HepG2 (cell line): ENCODE measurements around the gene METTL25. TPM values are rescaled to one million over a fixed set of nuclear protein-coding genes. Genes with fewer than 3 reads are reported as not detected.
A peak's percentile ranks its signal among the peaks of the same experiment; 100 is the strongest.

Experiments used
- DNMT1 ChIP-seq: sonication (generic); formaldehyde crosslinking; IDR thresholded peaks from 2 replicates; pipeline ENCODE4 v1.5.1; 2020; ENCODE audit warnings: mild to moderate bottlenecking, missing genetic modification reagents
- KLF15 ChIP-seq: sonication (generic); formaldehyde crosslinking; IDR thresholded peaks from 2 replicates; pipeline ENCODE4 v1.8.1; 2023; ENCODE audit warnings: borderline replicate concordance, mild to moderate bottlenecking, inconsistent platforms, missing genetic modification reagents, mixed read lengths
- LBX2 ChIP-seq: sonication (generic); formaldehyde crosslinking; IDR thresholded peaks from 2 replicates; pipeline ENCODE4 v1.5.0; 2020; ENCODE audit warnings: missing genetic modification reagents, mild to moderate bottlenecking, borderline replicate concordance
- NAIF1 ChIP-seq: sonication (generic); formaldehyde crosslinking; IDR thresholded peaks from 2 replicates; pipeline ENCODE4 v1.5.0; 2020; ENCODE audit warnings: mild to moderate bottlenecking, missing genetic modification reagents, borderline replicate concordance
- PITX1 ChIP-seq: sonication (generic); formaldehyde crosslinking; IDR thresholded peaks from 2 replicates; pipeline ENCODE4 v1.5.1; 2020; ENCODE audit warnings: mild to moderate bottlenecking, missing genetic modification reagents
- PLSCR1 ChIP-seq: sonication (generic); formaldehyde crosslinking; IDR thresholded peaks from 2 replicates; pipeline ENCODE4 v1.5.0; 2020; ENCODE audit warnings: missing genetic modification reagents, mild to moderate bottlenecking, borderline replicate concordance
- PTBP1 ChIP-seq: fragments of 200-400 bp; formaldehyde crosslinking; IDR thresholded peaks from 2 replicates; pipeline ENCODE4 v1.6.1; 2018; ENCODE audit warnings: low read length, low read depth; ENCODE audit not compliant: poor library complexity, severe bottlenecking
- RBAK ChIP-seq: sonication (generic); formaldehyde crosslinking; IDR thresholded peaks from 2 replicates; pipeline ENCODE4 v1.5.1; 2020; ENCODE audit warnings: mild to moderate bottlenecking, missing genetic modification reagents
- RBFOX2 ChIP-seq: fragments of 200-400 bp; formaldehyde crosslinking; IDR thresholded peaks from 2 replicates; pipeline ENCODE4 v1.6.1; 2017; ENCODE audit warnings: low read depth, mild to moderate bottlenecking, low read length
- RERE ChIP-seq: IDR thresholded peaks from 2 replicates; pipeline ENCODE4 v1.6.1; 2016; ENCODE audit warnings: low read depth, missing genetic modification reagents, missing compliant biosample characterization
- SKI ChIP-seq: fragments of 450-650 bp; IDR thresholded peaks from one replicate; pipeline ENCODE4 v1.6.1; 2018; ENCODE audit warnings: mild to moderate bottlenecking; ENCODE audit not compliant: partially characterized antibody
- THYN1 ChIP-seq: sonication (generic); formaldehyde crosslinking; IDR thresholded peaks from 2 replicates; pipeline ENCODE4 v1.8.1; 2023; ENCODE audit warnings: low read depth, mild to moderate bottlenecking, moderate library complexity, missing genetic modification reagents, borderline replicate concordance
- TIGD3 ChIP-seq: sonication (generic); formaldehyde crosslinking; IDR thresholded peaks from 2 replicates; pipeline ENCODE4 v1.5.1; 2020; ENCODE audit warnings: mild to moderate bottlenecking, missing genetic modification reagents, borderline replicate concordance
- ZBTB20 ChIP-seq: sonication (generic); formaldehyde crosslinking; IDR thresholded peaks from 2 replicates; pipeline ENCODE4 v1.8.1; 2023; ENCODE audit warnings: missing genetic modification reagents, low read depth, mild to moderate bottlenecking, borderline replicate concordance
- ZC3H4 ChIP-seq: sonication (generic); formaldehyde crosslinking; IDR thresholded peaks from 2 replicates; pipeline ENCODE4 v1.4.0; 2020; ENCODE audit warnings: missing genetic modification reagents, borderline replicate concordance
- ZNF12 ChIP-seq: sonication (generic); formaldehyde crosslinking; IDR thresholded peaks from 2 replicates; pipeline ENCODE4 v1.5.0; 2020; ENCODE audit warnings: missing genetic modification reagents
- ZNF337 ChIP-seq: sonication (generic); formaldehyde crosslinking; IDR thresholded peaks from 2 replicates; pipeline ENCODE4 v1.5.1; 2020; ENCODE audit warnings: missing genetic modification reagents, low read depth, mild to moderate bottlenecking, borderline replicate concordance
- ZNF430 ChIP-seq: sonication (generic); formaldehyde crosslinking; IDR thresholded peaks from 2 replicates; pipeline ENCODE4 v1.9.0; 2021; ENCODE audit warnings: mild to moderate bottlenecking, missing genetic modification reagents
- ZNF781 ChIP-seq: sonication (generic); formaldehyde crosslinking; IDR thresholded peaks from 2 replicates; pipeline ENCODE4 v1.5.1; 2020; ENCODE audit warnings: borderline replicate concordance, mild to moderate bottlenecking, missing genetic modification reagents; ENCODE audit errors: not compliant biosample characterization
- polyA plus RNA-seq, 8 experiments: library from polyadenylated mRNA; depleted of rRNA in 3 of 8; stranded (reverse) in 7 of 8; unstranded in 1 of 8; fragments of >200 nt; fragmentation: Illumina TruSeq in 4 of 8; extraction: Trizol in 4 of 8; gene quantifications; 2 replicates each; pipeline versions ENCODE4 v1.2.1 to v1.2.3, GENCODE V29; 2011 to 2016; ENCODE audit warnings: low read depth in 4 of 8, missing spikeins in 1 of 8, mixed read lengths in 1 of 8; ENCODE audit not compliant: insufficient read depth in 1 of 8
- total RNA-seq, 5 experiments: library from RNA; depleted of rRNA; stranded (reverse); fragments of >200 nt; fragmentation: Illumina TruSeq; extraction: Trizol; gene quantifications; 2 replicates each; pipeline ENCODE4 v1.2.3, GENCODE V29; 2016; ENCODE audit warnings: low read depth in 1 of 5
- TF ChIP-seq, protein P1 (sequence below): sonication (generic); formaldehyde crosslinking; IDR thresholded peaks from 2 replicates; pipeline ENCODE4 v1.4.0; 2020; ENCODE audit warnings: missing genetic modification reagents

Gene METTL25
- total and polyA plus RNA-seq, 2 of the 13 experiments (the other 11 are each of a cell fraction or from before 2014, with no cell fraction given), result 2.2 to 7.8 TPM

- TF ChIP-seq RBAK (CRISPR knock-in tag) (no peak), ZC3H4 (no peak), TIGD3 (CRISPR knock-in tag) (no peak), ZBTB20 (CRISPR knock-in tag) (no peak), LBX2 (CRISPR knock-in tag) (no peak), RERE (CRISPR knock-in tag) (no peak), SKI (no peak), THYN1 (no peak), KLF15 (CRISPR knock-in tag) (no peak), NAIF1 (CRISPR knock-in tag) (no peak), ZNF781 (CRISPR knock-in tag) (no peak), RBFOX2 (no peak), PITX1 (CRISPR knock-in tag) (peak; percentile 25; the same call in 1 of the 2 replicates), PLSCR1 (CRISPR knock-in tag) (no peak), ZNF12 (no peak), DNMT1 (CRISPR knock-in tag) (no peak), PTBP1 (no peak), ZNF337 (no peak), ZNF430 (CRISPR knock-in tag) (no peak)
- TF ChIP-seq, protein P1, sequence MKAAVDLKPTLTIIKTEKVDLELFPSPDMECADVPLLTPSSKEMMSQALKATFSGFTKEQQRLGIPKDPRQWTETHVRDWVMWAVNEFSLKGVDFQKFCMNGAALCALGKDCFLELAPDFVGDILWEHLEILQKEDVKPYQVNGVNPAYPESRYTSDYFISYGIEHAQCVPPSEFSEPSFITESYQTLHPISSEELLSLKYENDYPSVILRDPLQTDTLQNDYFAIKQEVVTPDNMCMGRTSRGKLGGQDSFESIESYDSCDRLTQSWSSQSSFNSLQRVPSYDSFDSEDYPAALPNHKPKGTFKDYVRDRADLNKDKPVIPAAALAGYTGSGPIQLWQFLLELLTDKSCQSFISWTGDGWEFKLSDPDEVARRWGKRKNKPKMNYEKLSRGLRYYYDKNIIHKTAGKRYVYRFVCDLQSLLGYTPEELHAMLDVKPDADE (CRISPR knock-in tag), result no peak
Measured at GRCh38 chr12:82314406-82314892, 43.9 kb upstream of the METTL25 start (continued).
